ENCODE data around the gene NOC2L.

NOC2L gene

DNA sequence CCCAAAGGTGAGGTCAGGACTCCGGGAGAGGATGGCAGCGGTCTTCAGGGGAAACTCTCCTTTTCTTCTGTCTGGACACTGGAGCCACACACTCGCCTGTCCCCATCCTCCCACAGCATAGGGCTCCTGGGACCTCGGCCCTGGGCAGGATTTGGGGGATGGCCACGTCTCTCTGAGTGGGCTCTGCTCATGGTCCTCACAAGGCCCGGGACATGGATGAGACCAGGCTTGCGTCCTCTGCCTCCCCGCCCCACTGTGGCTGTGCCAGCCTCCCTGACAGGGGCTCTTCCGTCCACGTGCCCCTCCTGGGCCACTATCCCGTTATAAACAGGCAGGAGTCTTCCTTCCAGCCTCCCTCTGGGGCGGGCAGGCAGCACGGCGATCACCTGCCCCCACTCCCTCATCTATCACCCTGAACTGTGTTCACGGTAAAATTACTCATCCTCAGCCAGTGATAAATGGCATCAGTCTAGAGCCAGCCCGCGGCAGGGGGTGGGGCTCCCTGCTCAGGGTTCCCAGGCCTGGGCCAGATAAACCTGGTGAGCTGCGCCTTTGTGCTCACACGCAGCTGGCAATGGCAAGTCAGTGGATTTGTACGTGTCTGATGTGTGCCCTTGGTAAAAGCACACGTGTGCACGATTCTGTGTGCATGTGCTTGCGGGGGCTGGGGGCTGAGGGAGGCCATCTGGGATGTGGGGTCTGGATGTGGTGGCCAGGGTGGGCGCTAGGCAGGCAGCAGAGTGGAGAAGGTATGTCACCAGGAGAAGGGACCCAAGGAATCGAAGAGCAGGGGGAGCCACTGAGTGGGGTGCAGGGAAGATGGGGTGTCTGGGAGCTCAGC lies 48.0 kb downstream of the NOC2L start:
- TF ChIP-seq CTCF (IDR thresholded peaks at IDR 0.05; ENCODE audit: low read depth, low read length, missing control alignments): no peak
- DNase-seq (ENCODE audit: low read depth): no peak
- H3K4me3 ChIP-seq (ENCODE audit: low read depth, low read length): no peak overlapping the region

- DNase-seq (ENCODE audit: low read depth): no peak
Observed at GRCh38 chr1:910311-910880, 48.7 kb downstream of the NOC2L start.

GRCh38 chr1:909861-910310 lies 49.2 kb downstream of the NOC2L start:
- DNase-seq (ENCODE audit: low read depth): no peak
- H3K4me3 ChIP-seq (ENCODE audit: low read depth, low read length): no peak overlapping the region
- no peak for TF ChIP-seq CTCF (IDR thresholded peaks at IDR 0.05; ENCODE audit: low read depth, low read length, missing control alignments)

More at GRCh38 chr1:910311-910880, 48.7 kb downstream of the NOC2L start:
- no peak overlapping the region for H3K4me3 ChIP-seq (ENCODE audit: low read depth, low read length)
- no peak for TF ChIP-seq CTCF (IDR thresholded peaks at IDR 0.05; ENCODE audit: low read depth, low read length, missing control alignments)

DNA sequence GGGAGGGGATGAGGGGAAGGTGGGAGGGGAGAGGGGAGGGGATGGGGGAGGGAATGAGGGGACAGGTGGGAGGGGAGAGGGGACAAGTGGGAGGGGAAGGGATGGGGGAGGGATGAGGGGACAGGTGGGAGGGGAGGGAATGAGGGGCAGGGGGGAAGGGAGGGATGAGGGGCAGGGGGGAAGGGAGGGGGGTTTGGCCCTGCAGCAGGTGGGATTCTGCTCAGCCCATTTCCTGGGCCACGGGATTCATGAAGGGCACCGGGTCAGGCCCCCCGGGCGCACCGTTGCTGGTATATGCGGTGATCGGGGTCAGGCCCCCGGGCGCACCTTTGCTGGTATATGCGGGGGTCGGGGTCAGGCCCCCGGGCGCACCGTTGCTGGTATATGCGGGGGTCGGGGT lies 50.4 kb downstream of the NOC2L start:
- H3K4me3 ChIP-seq (ENCODE audit: low read depth, low read length): no peak overlapping the region
- no peak for TF ChIP-seq CTCF (IDR thresholded peaks at IDR 0.05; ENCODE audit: low read depth, low read length, missing control alignments)
- no peak for DNase-seq (ENCODE audit: low read depth)

- DNase-seq (ENCODE audit: low read depth): no peak
- no peak overlapping the region for H3K4me3 ChIP-seq (ENCODE audit: low read depth, low read length)
- TF ChIP-seq CTCF (IDR thresholded peaks at IDR 0.05; ENCODE audit: low read depth, low read length, missing control alignments): no peak
Observed at GRCh38 chr1:907611-908451, 51.2 kb downstream of the NOC2L start.

GRCh38 chr1:906600-907420 lies 52.2 kb downstream of the NOC2L start:
- H3K4me3 ChIP-seq (ENCODE audit: low read depth, low read length): no peak overlapping the region
- DNase-seq (ENCODE audit: low read depth): no peak
- no peak for TF ChIP-seq CTCF (IDR thresholded peaks at IDR 0.05; ENCODE audit: low read depth, low read length, missing control alignments)
